MM.1S (cell line): Measurements from ENCODE around the gene ATRN.

Experiments
- CTCF ChIP-seq: fragments of 300-600 bp; sonication (generic); IDR thresholded peaks from 2 replicates; pipeline ENCODE4 v1.5.1; 2016; ENCODE audit warnings: antibody characterized with exemption, low read length, mixed read lengths
- EZH2 ChIP-seq: fragments of 300-600 bp; sonication (generic); optimal IDR thresholded peaks from 2 replicates; pipeline ENCODE3; 2017; ENCODE audit warnings: low read depth, mild to moderate bottlenecking, antibody characterized with exemption, low read length, mixed read lengths

DNA sequence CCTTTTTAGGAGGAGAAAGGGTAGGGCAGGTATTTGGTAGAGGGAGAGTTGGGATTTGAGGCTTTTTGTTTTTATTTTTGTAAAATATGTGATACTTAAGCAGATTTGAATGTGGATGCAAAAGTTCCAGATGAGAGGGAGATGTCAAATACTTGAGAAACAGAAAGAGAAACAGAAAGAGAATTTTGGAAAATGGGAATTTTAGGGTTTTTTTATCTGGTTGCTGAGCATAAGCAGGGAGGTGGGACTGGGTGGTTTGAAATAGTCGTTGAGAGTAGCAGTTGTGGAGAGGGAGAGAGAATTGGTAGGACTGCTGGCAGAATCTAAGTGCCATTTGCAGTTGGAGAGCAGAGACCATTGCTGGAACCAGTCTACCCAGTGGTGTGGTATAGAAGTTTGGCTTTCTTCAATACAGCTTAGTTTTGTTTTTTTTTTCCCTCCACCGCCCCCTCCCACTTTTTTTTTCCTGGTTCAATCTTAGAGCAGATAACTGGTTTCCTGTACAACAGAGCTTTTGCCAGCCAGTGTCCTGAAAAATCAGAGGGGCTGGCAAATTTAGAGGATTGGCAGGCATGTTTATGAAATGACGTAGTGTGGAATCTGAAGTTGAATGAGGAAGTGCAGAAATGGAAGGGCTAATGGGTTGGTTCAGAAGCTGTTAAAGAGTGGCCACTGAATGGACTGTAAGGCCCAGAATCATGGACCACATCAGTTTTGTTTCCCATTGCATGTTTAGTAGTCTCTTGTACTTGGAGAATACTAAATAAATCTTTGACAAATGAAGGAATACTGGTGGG lies 68.7 kb downstream of the ATRN start:
- TF ChIP-seq CTCF (no peak), EZH2 (no peak)
